Right hindlimb (tissue), 1 donor: ENCODE results near the gene PHF21A.
"Not testable (repeated sequence)": the region's sequence is repeated elsewhere in the genome, so short reads cannot be mapped to it uniquely, and the experiment has no call there.

Source experiments
- DNase-seq: peaks from one replicate; pipeline ENCODE4 v3.0.0-alpha.2; 2018

PHF21A gene

GRCh38 chr11:46026606-46027293, 94.5 kb downstream of the PHF21A start:
- no peak for DNase-seq

- no peak for DNase-seq
Measured at GRCh38 chr11:46020084-46020599, 101.1 kb downstream of the PHF21A start.

GRCh38 chr11:46018651-46019050, 102.6 kb downstream of the PHF21A start:
- no peak for DNase-seq

GRCh38 chr11:46017341-46017740, 103.9 kb downstream of the PHF21A start:
- DNase-seq = no peak

GRCh38 chr11:46015941-46016340, 105.3 kb downstream of the PHF21A start:
- DNase-seq = no peak

- DNase-seq = not testable (repeated sequence)
Measured at GRCh38 chr11:46014168-46014567, 107.1 kb downstream of the PHF21A start.

- no peak for DNase-seq
Measured at GRCh38 chr11:46012185-46012584, 109.1 kb downstream of the PHF21A start.

- no peak for DNase-seq
Measured at GRCh38 chr11:46010100-46010499, 111.2 kb downstream of the PHF21A start.

GRCh38 chr11:46009647-46010046, 111.6 kb downstream of the PHF21A start:
- no peak for DNase-seq

- DNase-seq = no peak
Measured at GRCh38 chr11:46006418-46007070, 114.7 kb downstream of the PHF21A start.

GRCh38 chr11:46003572-46003971, 117.7 kb downstream of the PHF21A start:
- no peak for DNase-seq

- DNase-seq = no peak
Measured at GRCh38 chr11:46002189-46002588, 119.1 kb downstream of the PHF21A start.

GRCh38 chr11:46001448-46001914, 119.8 kb downstream of the PHF21A start:
- no peak for DNase-seq

GRCh38 chr11:45997599-45997998, 123.7 kb downstream of the PHF21A start:
- no peak for DNase-seq

GRCh38 chr11:45995342-45995734, 125.9 kb downstream of the PHF21A start:
- no peak for DNase-seq

- peak; percentile 35 for DNase-seq
Measured at GRCh38 chr11:45994371-45995341, 126.6 kb downstream of the PHF21A start.

GRCh38 chr11:45993531-45994001, 127.7 kb downstream of the PHF21A start:
- peak; percentile 76 for DNase-seq

- no peak for DNase-seq
Measured at GRCh38 chr11:45988921-45989320, 132.3 kb downstream of the PHF21A start.

GRCh38 chr11:45985212-45985611, 136.0 kb downstream of the PHF21A start:
- no peak for DNase-seq

- no peak for DNase-seq
Measured at GRCh38 chr11:45984192-45984591, 137.1 kb downstream of the PHF21A start.

GRCh38 chr11:45983471-45983845, 137.8 kb downstream of the PHF21A start:
- DNase-seq = no peak

- DNase-seq = peak; percentile 44
Measured at GRCh38 chr11:45982656-45983470, 138.4 kb downstream of the PHF21A start.
